ENCODE data around the gene GALNT16.
A peak's percentile ranks its signal among the peaks of the same experiment; 100 is the strongest.
"Not testable (repeated sequence)": the region's sequence is repeated elsewhere in the genome, so short reads cannot be mapped to it uniquely, and the experiment has no call there.

GALNT16 gene

DNA sequence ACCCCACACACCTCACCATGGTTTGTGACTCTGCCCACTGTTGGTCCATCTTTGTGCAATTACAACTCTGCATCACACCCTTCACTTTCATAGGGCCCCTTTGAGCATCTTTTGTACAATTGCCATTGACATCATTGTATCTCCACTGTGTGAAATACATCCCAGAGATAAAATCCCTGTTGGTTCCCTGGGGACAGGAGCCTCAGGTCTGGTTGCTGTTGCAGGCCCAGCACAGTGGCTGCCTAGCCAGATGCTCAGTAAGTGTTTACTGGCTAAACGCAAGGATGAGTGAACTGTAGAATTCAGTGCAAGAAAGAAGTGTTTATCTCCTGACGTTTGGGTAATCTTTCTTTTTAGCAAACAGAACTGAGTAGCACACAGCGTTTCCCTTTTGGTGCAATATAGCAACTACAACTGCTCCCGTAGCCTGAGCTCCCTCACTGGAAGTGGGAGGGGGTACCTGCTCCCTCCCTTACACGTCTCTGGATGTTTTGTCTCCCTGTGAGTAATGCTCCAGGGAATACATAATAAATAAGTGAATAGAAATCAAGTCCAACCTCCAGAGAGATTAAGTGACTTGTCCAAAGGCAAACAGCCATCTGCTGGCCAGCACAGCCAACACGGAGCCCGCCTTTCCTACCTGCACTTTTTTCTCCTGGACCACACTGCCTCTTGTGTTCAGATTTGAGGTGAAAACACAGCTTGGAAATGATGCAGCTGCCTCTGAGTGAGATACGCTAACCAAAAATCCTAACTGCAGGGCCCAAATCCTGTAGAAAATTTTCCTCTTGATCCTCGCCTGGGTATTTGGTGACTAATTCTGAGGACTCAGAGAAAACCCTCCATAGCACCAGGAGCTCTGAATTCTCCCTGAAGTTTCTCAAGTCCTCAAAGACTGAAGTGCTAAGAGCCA is 27.4 kb downstream of the GALNT16 start:
- DNase-seq: no peak

DNA sequence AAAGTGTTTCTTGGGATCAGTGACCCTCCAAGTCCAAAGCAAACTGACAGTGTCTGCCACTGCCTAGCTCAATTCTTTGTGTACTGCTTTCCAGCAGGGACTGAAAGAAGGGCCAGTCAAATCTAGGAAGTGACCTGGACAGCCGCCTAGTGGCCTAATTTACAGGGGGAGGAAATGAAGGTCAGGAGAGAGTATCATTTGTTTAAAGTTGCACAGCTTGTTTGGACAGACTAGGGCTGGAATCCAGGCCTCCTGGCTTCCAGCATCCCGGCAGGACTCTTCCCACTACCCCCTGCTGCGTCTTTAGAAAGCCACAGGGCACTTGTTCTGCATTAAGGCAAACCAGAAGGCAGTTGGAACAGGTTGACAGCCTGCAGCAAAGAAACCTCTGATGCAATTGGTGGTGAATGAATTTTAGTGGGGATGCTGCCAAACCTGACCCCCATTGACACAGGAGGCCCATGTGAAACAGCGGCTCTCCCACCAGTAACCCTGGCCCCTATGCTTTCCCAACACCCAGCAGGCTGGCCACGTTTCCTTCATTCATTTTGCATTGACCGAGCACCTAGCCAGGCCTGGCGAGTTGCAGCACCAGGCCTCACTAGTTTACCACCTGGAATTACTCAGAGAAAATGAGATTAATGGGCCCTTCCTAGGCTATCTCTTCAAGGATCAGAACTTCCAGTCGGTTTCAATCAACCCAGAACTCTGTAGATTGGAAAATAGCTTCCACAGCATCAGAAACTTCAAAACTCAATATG is 28.2 kb downstream of the GALNT16 start:
- DNase-seq: no peak

DNA sequence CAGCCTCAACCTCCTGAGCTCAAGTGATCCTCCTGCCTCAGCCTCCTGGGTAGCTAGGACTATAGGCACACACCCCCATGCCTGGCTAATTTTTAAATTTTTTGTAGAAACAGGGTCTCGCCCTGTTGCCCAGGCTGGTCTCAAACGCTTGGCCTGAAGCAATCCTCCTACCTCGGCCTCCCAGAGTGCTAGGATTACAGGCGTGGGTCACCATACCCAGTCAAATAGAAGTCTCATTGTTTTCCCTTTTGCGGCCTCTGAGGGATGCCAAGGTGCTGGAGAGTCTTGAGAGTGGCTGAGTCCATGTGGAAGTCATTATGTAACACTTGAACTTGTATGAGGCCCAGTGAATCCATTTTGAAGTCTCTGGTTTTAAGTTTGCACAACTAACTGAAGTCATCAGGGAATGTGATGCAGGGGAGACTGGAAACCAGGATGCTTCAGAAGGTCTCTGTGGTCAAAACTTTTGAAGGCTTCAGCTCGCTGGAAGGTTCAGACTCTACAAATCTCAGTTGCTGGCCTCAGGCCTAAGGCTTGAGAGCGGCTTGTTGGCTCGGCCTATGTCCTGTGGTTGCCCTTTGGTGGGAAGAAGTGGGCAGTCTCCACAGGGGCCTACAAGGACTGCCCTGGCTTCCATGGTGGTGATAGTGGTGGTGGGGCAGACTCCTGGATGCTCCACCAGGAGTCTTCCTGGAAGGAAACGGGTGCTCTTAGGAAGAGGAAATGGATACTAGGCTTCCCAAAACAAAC is 29.2 kb downstream of the GALNT16 start:
- no peak for DNase-seq

DNA sequence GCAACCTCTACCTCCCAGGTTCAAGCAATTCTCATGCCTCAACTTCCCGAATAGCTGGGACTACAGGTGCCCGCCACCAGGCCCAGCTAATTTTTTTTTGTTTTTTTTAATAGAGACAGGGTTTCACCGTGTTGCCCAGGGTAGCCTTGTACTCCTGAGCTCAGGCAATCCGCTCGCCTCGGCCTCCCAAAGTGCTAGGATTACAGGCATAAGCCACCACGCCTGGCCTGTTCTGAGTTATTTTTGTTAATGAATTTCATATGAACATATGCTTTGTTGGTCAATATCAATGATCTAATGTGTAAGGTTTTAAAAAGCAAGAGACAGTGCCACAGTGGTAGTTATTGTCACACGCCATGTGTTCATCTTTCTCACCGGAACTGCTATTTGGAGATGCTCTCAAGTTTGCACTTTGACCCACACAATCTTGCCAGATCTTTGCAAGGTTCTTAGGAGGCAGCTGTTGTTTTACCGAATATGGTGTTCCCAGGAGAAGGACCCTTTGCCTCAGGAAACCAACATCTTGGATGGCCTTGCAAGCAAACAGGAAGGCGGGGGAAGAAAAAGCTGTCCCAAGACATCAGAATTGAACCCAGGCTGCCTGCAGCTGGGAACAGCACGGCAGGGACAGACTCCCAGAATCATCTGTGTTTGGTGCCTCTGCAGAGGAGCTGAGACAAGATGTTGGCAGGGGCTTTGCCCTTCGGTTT is 30.0 kb downstream of the GALNT16 start:
- no peak for DNase-seq

DNA sequence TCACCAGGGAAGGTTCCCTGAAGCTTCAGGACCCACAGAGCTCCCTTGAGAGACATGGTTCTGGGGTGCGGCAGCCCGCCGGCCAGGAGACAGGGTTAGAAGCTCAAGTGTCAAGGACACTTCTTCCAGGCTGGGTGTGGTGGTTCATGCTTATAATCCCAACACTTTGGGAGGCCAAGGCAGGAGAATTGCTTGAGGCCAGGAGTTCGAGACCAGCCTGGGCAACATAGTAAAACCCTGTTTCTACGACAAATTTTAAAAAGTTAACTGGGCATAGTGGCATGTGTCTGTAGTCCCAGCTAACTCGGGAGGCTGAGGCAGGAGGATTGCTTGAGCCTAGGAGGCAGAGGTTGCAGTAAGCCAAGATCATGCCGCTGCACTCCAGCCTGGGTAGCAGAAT is 30.9 kb downstream of the GALNT16 start:
- DNase-seq: not testable (repeated sequence)

DNA sequence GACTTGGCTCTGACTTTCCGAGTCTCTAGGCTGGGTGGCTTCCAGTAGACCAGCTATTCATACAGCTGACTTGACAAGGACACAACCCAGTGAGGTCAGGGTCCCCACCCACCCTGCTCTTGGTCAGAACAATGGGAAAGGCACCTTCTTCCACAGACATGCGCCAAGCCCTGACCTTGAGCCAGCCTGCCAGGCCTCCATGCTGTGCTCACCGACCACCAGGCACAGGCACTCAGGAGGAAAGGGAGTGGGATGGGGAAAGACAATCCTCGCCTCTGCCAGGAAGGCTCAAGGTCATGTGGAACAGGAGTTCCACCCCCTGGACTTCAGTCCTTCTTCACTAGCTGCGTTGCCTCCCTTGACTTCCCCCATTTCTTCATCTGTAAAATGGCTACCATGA is 31.4 kb downstream of the GALNT16 start:
- no peak for DNase-seq

DNA sequence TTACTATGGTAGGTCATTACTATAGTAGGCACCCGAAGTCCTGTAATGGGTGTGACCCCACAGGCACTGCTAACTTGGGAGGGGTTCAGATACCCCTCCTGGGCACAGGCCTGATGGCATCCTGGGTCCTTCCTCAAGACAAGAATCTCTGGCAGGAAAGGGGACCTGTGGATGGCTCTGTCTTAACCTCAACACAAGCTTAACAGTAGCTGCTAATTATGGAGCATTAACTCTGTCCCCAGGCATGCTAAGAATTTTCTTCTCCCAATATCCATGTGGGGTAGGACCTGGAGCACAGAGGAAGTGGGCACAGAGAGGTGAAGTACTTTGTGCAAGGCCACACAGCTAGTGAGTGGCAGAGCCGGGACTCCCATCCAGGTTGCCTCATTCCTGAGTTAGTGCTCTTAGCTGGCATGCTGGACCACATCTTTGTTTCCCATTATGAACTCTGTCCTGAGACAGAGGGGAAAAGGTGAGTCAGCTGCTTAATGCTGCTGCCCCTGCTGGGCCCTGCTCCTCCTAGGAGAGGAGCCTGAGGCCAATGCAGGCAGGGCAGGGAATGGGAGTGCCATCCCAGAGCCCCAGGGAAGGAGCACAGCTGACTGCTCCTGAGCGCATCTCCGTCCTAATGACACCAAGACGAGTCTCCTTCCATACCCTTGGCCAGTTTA is 32.1 kb downstream of the GALNT16 start:
- no peak for DNase-seq

DNA sequence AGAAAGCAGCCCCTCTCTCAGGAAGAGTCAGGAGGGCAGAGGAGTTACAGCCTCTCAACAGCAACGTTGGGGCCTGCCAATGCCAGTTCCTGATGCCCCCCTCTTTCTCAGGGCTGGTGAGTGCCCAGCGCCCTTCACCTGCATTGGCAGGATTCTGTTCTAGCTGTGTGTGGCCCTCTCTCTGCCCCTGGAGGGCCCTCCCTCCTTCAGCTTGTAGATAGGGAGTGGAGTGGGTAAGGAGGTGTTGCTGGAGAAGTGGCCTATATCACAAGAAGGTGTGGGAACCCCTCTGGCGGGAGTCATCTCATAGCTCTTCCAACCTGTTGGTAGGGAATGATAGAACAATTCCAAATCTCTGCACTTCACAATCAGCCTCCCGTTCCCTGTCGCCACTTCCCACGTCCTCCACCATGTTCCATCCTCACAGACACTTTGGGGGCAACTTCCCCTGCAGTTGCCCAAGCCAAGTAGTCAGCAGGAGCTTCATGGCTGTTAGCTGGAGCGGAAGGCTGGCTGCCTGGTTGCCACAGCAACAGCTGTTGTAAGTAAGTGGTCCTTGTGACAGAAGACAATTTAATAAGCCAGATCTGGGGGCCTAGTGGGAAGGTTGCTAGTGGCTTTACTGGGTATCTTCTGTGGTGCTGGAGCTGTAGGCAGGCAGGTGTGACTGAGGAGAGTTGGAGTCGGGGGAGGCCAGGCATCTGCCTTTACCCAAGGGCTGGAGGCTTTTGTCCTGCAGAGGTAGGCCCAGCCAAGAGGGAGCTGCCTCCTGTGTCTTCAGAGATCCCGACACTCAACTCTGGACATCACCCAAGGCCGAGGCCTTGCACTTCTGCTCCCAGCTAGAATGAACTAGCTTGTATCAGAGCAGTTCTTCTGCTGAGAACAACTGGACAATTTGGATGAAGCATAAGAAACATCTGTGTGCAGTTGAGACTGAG is 38.4 kb downstream of the GALNT16 start:
- DNase-seq: peak; percentile 34

DNA sequence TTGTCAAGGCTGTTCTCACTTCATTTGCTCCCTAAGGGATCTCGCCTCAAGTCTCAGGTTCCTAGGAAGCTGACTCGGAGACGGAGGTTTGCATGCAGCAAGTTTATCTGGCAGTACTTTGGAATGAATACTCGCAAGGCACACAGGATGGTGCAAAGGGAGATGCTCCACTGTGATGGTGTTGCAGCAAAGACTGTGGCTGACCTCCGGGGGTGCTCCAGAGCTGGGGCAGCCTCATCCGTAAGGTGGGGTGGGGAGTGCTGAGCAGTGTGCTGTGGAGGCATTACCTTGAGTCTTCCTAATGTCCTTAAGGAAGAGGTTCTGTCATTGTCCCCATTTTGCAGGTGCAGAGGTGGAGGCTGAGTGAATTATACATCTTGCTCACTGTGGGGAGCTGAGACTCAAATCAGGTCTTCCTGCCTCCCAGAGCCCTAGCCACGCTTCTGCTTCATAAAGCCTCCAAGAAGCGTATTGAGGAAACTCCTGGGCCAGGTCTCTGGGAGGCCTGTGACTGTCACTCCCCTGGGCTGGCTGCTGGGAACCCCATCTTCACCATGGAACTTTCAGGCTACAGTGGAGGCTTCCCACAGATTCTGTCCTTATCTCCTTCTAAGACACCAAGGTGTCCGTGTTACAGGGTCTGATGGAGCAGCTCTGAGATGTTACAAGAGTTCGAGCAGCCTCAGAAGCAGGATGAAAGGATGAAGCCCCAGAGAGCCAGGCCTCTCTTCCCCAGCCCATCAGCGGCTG is 39.5 kb downstream of the GALNT16 start:
- DNase-seq: peak; percentile 56

DNA sequence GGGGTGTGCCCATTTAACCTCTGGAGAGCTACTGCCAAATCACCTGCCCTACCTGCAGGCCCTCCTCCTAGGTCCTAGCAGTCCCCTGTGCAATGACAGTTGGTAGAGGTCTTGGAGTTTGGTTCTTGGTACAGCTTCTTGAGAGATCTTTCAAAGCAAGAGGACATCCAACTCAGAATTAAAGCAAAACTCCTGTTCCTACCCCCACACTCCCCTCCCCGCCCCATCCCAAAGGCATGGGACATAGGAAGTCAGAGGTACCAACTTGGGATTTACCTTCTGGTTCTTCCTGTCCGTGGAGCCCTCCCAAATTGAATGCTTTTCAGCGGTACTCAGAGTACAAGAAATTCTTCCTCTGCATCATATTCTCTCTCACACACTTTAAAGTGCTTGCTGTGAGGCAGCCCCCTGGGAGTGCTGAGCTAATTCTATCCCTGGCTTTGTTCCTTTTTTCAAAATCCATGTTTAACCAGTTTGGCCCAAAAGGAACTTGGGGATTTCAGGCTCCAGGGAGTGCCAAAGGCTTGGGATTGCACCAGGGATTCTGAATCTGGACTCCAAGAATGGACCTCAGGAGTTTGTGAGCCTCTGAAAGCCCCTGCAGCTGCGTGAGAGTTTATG is 40.8 kb downstream of the GALNT16 start:
- peak; percentile 28 for DNase-seq

DNA sequence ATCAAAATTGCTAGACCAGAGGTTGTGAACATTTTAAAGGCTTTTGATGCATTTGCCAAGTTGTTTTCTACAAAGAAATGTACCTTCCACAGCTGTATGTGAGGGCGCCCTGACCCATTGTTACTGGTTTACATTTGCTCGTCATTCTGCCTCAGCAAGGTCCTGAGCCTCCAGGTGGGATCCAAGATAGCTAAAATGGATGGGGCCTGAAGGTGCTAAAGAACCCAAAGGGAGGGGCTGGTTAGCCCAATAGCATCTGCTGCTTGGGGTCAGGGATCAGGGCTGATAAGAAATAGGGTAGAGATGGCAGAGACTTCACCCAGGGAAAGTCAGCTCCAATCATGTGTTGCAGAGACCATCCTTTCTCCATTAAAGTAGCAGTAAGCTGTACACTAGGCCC is 43.1 kb downstream of the GALNT16 start:
- peak; percentile 31 for DNase-seq

DNA sequence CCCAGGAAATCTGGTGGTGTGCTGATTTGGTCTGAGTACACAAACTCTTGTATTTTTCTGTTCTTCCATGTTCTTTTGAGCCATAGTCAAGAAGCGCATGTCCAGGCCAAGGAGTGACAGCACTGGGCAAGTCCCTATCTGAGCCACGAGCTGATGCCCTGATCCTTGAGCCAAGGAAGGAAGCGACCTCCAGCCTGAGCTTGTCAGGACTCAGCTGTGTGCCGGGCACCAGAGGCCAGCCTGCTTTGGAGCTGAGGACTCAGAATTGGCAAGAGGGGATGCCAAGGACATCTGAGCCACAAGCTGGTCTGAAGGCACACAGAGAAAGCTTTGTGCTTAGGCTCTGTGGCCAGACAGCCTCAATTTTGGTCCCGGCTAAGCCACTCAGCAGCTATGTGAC is 52.6 kb downstream of the GALNT16 start:
- peak; percentile 38 for DNase-seq

DNA sequence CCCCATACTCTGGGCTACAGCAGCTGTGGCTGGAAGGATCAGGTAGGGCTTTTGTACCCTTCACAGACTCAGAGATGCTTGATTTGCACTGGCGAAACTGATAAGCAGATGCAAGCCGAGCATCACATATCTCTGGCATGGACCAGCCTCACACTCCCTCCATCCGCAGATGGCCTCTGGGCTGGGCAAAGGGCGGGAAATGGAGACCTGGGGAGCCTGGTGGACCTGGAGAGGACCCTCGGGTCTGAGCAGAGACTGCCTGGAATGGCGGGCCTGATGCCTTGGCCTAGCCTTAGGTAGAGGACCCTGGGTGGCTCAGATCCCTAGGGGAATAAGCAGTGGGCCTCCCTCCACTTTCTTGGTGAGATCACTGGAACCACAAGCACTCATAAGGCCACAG is 53.2 kb downstream of the GALNT16 start:
- peak; percentile 49 for DNase-seq

DNA sequence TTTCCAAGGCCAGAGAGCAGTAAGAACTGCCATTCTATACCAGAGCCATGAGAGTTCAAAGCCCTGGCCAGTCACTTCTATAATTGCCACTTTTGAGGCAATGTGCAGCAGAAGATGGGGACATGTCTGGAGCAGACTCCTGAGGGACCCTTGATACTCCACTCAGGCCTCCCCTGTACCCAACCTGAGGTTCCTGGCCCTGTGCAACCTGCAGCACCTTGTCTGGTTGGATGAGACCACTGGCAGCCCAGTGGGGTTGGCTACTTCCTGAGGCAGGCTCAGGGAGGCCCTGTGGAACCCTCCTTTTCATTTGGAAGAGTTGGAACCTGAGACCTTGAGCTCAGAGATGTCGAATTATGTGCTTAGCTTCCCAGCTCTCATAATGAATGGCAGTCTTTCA is 54.4 kb downstream of the GALNT16 start:
- DNase-seq: peak; percentile 31

DNA sequence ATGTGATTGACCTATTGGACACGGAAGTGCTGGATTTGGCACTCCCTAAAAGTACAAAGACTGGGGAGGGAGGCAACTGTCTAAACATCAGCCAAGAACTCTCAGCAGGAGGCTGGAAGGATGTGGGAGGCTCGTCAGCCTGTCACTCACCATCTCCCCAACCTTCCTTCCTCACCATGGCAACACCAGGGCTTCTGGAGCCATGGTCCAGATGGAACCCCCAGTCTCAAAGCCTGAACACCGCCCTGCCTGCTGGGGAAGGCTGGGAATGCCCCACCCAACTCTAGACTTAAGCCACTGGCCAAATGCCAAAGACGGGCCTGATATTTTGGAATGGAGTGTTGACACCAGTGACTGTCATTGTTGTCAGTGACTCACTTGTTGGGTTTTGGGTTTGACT is 55.3 kb downstream of the GALNT16 start:
- DNase-seq: no peak

DNA sequence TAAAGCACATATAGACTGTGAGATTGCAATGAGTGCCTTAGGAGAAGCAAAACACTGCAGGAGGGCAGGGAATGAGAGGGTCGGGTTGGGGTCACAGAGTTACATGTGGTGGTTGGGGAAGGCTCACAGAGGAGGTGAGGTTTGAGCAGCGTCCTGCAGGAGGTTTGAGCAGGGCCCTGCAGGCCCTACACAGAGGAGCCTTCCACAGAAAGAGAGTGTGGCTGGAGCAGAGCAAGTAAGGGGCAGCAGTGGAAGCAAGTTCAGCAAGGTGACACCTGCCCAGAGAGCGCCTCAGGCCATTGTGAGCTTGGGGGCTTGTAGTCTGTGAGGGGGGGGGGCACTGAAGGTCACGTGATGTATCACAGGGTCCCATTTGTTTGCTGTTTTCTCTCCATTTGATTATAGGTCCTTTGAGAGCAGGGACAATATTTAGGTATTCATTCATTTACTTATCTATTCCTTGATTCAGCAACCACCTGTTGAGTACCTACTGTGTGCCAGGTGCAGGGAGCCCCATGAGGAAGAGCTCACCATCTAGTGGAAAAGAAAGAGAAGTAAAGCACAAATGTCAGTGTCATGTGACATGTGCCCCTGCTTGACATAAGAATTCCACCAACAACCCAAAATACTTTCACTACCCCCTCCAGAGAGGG is 56.6 kb downstream of the GALNT16 start:
- peak; percentile 57 for DNase-seq

DNA sequence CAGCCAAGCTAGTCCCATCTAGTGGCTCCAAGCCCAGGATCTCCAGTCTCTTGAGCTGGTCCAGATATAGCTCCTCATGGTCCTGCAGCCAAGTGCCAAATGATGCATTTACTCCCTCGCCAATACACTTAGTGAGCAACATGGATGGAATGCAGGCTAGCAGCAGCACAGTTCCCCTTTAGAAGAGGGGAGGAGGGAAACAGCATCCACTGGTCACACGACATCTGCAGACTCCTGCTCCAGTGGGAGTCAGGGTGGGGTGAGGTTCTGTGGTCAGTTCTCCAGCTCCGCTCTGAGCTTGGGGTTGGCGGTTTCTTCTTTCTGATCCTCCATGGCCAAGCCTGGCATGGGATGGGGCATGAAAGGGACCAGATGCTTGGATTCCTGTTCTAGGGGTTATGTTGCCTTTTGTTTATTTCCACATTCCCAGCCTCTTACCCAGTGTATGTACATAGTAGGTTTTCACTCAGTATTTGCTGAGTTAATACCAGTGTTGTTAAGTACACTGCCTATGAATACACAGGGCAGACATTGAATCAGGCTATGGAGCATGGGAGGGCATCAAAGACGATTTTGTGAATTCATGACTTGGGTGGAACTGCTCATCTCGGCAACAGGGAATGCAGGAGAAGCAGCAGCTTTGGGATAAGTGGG is 57.3 kb downstream of the GALNT16 start:
- peak; percentile 21 for DNase-seq

DNA sequence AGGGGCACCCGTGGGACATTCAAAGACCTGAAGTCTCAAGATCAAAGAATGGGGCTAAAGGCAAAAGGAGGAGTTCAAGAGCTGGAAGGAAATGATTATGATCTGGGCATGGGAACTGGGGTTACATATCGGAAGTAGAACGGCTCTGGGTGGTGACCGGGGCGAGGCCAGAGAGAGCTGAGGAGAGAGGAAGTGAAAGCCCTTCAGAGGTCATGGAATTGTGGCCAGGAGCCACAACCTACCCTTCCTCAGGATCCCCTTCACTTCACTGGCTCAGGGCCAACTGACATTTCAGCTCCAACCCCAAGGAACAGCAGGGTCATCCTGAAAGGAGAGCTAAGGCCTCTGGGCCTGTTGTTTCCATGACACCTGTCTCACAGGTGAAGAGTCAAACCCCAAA is 57.8 kb downstream of the GALNT16 start:
- peak; percentile 13 for DNase-seq

DNA sequence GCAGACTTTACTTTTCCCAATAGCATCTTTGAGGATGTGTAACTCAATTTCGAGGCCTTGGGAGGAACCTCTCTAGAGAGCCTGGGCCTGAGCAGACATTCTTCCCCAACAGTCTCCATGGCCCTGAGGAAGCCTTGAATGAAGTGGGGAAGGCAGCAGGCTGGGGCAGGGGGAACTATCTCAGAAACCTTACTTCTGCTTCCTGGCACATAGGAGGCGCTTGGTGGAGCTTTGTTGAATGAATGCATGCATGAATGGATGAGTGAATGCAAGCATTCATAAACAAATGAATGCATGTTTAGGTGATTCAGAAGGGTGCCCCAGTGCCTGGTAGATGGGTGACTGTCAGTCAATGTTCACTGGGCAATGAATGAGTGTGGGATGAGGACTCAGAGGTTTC is 58.3 kb downstream of the GALNT16 start:
- peak; percentile 25 for DNase-seq

Data from activated effector memory CD4-positive, alpha-beta T cell treated with anti-CD3 and anti-CD28 coated beads, Interleukin-2, amount 50 U/mL, for 16 hours (primary cell).